HG03196 (cell line): ENCODE measurements around the gene FLOT1.
"Not testable (repeated sequence)": the region's sequence is repeated elsewhere in the genome, so short reads cannot be mapped to it uniquely, and the experiment has no call there.

Experiments
- ATAC-seq: cut with Tn5 transposase; IDR thresholded peaks from one replicate; pipeline ENCODE4 v1.9.1; 2021; ENCODE audit not compliant: unreplicated experiment

The FLOT1 gene

GRCh38 chr6:30767158-30767943, 24.9 kb upstream of the FLOT1 start:
- ATAC-seq = peak; percentile 43

- no peak for ATAC-seq
Observed at GRCh38 chr6:30766461-30767157, 24.1 kb upstream of the FLOT1 start.

DNA sequence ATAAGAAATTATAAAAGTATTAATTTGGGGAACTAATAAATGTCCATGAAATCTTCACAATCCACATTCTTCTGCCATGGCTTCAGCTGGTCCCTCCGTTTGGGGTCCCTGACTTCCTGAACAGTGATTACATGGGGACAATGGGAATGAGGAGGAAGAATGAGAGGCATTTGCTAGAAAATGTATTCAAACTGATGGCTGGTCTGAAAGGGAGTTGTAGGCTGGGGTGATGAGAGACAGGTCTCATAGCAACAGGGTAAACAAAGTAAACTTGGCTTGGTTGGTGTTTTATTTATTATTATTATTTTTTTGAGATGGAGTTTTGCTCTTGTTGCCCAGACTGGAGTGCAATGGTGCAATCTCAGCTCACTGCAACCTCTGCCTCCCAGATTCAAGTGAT, 23.0 kb upstream of the FLOT1 start:
- ATAC-seq = not testable (repeated sequence)

DNA sequence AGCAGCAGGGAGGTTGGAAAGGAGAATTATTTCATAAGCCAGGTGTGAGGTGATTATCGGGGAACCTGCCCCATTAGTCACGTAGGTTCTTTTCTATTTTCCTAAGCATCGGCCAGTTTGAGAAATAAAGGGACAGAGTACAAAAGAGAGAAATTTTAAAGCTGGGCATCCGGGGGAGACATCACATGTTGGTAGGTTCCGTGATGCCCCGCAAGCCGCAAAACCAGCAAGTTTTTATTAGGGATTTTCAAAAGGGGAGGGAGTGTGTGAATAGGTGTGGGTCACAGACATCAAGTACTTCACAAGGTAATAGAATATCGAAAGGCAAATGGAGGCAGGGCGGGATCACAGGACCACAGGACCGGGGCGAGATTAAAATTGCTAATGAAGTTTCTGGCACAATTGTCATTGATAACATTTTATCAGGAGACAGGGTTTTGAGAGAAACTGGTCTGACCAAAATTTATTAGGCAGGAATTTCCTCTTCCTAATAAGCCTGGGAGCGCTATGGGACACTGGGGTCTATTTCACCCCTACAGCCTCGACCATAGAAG, 22.1 kb upstream of the FLOT1 start:
- ATAC-seq = not testable (repeated sequence)

- ATAC-seq = no peak
Observed at GRCh38 chr6:30763618-30764489, 21.4 kb upstream of the FLOT1 start.

DNA sequence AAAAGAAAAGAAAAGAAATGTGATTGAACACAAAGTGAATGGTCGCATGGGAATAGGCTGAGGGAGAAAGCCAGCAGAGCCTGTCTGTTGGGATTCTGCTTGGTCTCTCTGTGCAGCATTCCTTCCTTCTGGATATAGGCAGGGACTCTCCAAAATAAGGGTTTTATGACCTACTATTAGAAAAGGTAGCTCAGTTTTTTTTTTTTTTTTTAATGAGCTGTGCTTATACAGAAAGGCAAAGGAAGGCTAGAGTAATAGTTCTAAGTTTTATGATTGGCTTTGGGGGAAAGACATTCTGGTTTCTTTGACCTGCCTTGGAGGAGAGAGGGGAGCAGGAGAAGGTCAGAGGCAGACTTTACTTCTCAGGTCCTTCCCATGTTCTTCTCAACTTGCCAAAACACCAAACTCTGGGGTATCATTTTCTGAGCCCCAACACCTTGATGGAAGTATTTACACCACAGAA, 20.7 kb upstream of the FLOT1 start:
- no peak for ATAC-seq

GRCh38 chr6:30761791-30762429, 19.4 kb upstream of the FLOT1 start:
- ATAC-seq = no peak

DNA sequence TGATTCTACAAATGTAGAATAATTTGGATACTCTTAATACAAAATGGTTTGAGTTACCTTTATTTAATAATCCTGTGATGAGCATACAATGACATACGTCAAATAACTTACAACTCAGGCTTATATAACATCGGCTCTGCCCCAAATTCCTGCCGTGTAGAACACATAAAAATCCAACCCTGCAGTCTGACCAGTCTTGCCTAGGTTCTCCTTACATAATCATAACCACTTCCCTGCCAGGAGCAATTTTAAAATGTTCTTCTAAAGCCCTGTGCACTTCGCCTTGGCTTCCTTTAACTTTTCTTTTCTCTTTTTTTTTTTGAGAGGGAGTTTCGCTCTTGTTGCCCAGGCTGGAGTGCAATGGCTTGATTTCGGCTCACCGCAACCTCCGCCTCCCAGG, 18.1 kb upstream of the FLOT1 start:
- ATAC-seq = no peak

DNA sequence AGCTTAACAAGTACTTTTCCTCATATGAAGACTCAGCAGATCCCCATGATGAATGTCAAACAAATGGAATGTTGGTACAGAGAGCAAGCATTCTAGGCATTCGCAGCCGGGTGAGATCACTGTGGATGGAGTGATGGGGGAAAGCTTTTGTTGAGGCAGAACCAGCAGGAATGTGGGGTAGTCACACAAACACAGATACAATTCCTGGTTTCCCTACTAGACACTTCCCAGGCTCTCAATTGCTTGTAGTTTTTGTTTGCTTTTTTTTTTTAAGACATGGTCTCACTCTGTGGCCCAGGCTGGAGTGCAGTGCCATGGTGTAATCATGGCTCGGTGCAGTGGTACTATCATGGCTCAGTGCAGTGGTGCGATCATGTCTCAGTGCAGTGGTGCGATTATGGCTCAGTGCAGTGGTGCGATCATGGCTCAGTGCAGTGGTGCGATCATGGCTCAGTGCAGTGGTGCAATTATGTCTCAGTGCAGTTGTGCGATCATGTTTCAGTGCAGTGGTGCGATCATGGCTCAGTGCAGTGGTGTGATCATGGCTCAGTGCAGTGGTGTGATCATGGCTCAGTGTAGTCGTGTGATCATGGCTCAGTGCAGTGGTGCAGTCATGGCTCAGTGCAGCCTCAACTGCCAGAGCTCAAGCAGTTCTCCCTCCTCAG, 17.2 kb upstream of the FLOT1 start:
- ATAC-seq = no peak

DNA sequence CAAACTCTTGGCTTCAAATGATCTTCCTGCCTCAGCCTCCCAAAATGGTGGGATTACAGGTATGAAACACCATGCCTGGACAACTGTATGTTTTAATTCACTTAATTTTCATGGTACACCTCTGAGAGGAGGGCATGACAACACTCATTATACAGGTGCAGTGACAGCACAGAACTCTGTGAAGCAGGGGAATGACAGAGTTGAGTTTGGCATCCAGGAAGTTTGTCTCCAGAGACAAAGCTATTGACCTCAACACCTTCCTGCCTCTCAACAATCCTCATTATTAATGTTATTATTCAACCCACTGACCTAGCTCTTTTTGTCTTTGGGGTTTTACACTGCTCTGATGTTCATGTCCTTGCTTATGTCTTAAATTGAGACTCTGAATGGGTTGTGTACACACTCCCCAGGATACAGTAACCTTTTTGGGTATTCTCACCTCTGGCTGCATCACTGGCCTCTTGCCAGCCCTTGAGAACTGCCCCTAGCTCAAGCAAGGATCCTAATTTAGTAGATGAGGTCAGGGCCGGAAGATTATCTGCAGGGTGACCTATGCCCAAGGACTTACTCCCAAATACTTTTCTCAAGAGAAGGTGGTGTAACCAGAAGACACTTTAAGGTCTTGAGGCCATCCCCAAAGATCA, 14.9 kb upstream of the FLOT1 start:
- ATAC-seq = no peak

GRCh38 chr6:30756405-30757003, 14.0 kb upstream of the FLOT1 start:
- not testable (repeated sequence) for ATAC-seq

DNA sequence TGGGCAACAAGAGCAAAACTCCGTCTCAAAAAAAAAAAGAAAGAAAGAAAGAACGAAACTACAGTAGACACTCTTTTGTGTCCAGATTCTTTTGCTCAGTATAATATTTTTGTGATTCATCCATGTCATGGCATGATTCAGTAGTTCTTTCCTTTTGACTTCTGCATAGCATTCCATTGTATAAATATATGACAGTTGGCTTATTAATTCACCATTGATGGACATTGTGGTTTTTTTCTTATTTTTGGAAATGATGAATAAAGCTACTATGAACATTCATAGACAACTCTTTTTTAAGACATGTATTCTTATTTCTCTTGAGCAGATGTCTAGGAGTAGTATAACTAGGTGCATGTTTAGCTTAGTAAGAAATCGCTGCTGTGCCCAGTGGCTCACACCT, 12.1 kb upstream of the FLOT1 start:
- no peak for ATAC-seq

DNA sequence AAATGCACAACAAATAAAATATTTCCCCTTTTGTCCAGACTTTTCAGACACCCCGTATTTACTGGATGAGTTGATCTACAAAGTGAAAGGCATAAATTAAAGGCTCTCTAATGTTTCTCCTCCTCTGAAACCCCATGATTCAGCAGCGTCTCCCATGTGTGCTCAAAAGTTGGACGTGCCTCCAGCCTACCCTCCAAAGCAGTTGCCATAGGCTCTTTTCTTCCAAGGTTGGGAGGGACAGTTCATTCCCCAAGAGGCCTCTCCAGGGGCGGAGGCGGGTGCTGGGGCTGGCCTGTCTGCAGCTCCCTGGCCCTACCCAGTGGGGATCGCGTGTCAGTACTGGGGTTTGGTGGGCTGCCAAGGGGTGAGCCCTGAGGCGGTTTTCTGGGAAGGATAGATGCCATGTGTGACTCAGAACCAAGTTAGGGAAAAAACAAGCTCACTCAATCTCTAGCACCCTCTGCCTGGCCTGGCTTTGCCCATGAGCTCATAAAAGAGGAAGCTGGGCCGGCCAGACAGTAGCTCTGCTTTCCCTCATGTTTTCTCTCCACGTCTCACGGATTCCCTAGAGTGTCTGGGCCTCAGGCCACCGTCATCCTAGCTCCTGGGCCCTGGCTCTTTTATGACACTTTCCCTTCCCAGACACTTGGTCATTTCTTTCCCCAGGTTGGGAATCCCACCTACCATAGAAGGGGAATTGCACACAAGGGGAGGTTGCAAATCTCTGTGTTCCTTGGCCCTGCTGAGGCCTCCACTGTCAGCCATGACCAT, 9.9 kb upstream of the FLOT1 start:
- ATAC-seq = no peak

DNA sequence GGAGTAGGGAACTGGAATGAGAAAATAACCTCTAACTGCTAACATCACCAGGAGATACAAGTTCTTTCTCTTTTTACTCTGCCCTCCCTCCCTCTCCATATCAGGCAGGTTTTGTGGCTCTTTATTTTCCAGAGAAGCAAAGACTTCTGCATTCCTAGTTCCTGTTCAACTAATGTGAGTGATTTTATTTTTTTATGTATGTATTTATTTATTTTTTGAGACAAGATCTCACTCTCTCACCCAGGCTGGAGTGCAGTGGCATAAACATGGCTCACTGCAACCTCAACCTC, 7.8 kb upstream of the FLOT1 start:
- no peak for ATAC-seq

GRCh38 chr6:30749554-30750378, 7.3 kb upstream of the FLOT1 start:
- ATAC-seq = no peak

GRCh38 chr6:30748851-30749540, 6.5 kb upstream of the FLOT1 start:
- ATAC-seq = no peak
